CD4-positive, alpha-beta T cell treated with Interferon alpha-2 for 1 hour (primary cell): ENCODE measurements around the gene RGL1.

Experiments
- DNase-seq, 2 donors: peaks; one replicate each; pipeline ENCODE4 v3.0.0-alpha.2; 2020 to 2022

The RGL1 gene

GRCh38 chr1:183926983-183927382 lies 122.1 kb downstream of the RGL1 start:
- DNase-seq: no peak

- no peak for DNase-seq
These were observed 126.8 kb downstream of the RGL1 start for GRCh38 chr1:183931646-183932271.

- DNase-seq: no peak
These were observed 127.5 kb downstream of the RGL1 start for GRCh38 chr1:183932412-183932811.

- DNase-seq: no peak
These were observed 128.7 kb downstream of the RGL1 start for GRCh38 chr1:183933528-183934179.

- DNase-seq: no peak
These were observed 129.4 kb downstream of the RGL1 start for GRCh38 chr1:183934314-183934713.

- no peak for DNase-seq
These were observed 131.1 kb downstream of the RGL1 start for GRCh38 chr1:183936009-183936408.

- DNase-seq: no peak
These were observed 131.9 kb downstream of the RGL1 start for GRCh38 chr1:183936791-183937190.

- DNase-seq: no peak
These were observed 132.7 kb downstream of the RGL1 start for GRCh38 chr1:183937611-183938010.

GRCh38 chr1:183941001-183941400 lies 136.1 kb downstream of the RGL1 start:
- no peak for DNase-seq

GRCh38 chr1:183942933-183943693 lies 138.2 kb downstream of the RGL1 start:
- DNase-seq: no peak

- no peak for DNase-seq
These were observed 140.8 kb downstream of the RGL1 start for GRCh38 chr1:183945428-183946319.

GRCh38 chr1:183946320-183946613 lies 141.3 kb downstream of the RGL1 start:
- DNase-seq: no peak

GRCh38 chr1:183947988-183948387 lies 143.1 kb downstream of the RGL1 start:
- no peak for DNase-seq

GRCh38 chr1:183952101-183952500 lies 147.2 kb downstream of the RGL1 start:
- no peak for DNase-seq

- no peak for DNase-seq
These were observed 148.1 kb downstream of the RGL1 start for GRCh38 chr1:183953031-183953430.

- DNase-seq: no peak
These were observed 149.6 kb downstream of the RGL1 start for GRCh38 chr1:183954496-183954895.

- peak; percentile 53 to 79 for DNase-seq
These were observed 151.8 kb downstream of the RGL1 start for GRCh38 chr1:183956559-183957188.

GRCh38 chr1:183957216-183957830 lies 152.4 kb downstream of the RGL1 start:
- no peak for DNase-seq

- no peak for DNase-seq
These were observed 154.0 kb downstream of the RGL1 start for GRCh38 chr1:183958958-183959357.

GRCh38 chr1:183961132-183961531 lies 156.2 kb downstream of the RGL1 start:
- DNase-seq: no peak

- no peak for DNase-seq
These were observed 158.0 kb downstream of the RGL1 start for GRCh38 chr1:183962903-183963302.

GRCh38 chr1:183965726-183966125 lies 160.8 kb downstream of the RGL1 start:
- no peak for DNase-seq
